Measurements from ENCODE around the gene CCR5.

GRCh38 chr3:46353090-46353489, 17.7 kb upstream of the CCR5 start:
- TF ChIP-seq CTCF (IDR thresholded peaks at IDR 0.05) (no peak), POLR2A (IDR thresholded peaks at IDR 0.05) (no peak)
